Kasumi-1 (cell line): ENCODE data around the gene LRMDA.
"Not testable (repeated sequence)": the region's sequence is repeated elsewhere in the genome, so short reads cannot be mapped to it uniquely, and the experiment has no call there.

Experiments
- DNase-seq, 2 experiments: peaks; one replicate each; lab custom pipeline; 2025; lab: John Stamatoyannopoulos, UW

Gene LRMDA

GRCh38 chr10:75744261-75744660 lies 312.8 kb downstream of the LRMDA start:
- no peak for DNase-seq

GRCh38 chr10:75746356-75746755 lies 314.9 kb downstream of the LRMDA start:
- DNase-seq, result no peak

- not testable (repeated sequence) for DNase-seq
Measured at GRCh38 chr10:75750093-75750875, 318.9 kb downstream of the LRMDA start.

- DNase-seq, result no peak
Measured at GRCh38 chr10:75751232-75751631, 319.8 kb downstream of the LRMDA start.

GRCh38 chr10:75753621-75754020 lies 322.2 kb downstream of the LRMDA start:
- no peak for DNase-seq

GRCh38 chr10:75754096-75754831 lies 322.8 kb downstream of the LRMDA start:
- no peak for DNase-seq

GRCh38 chr10:75755528-75755927 lies 324.1 kb downstream of the LRMDA start:
- no peak for DNase-seq

GRCh38 chr10:75761289-75761688 lies 329.9 kb downstream of the LRMDA start:
- DNase-seq, result no peak

- no peak for DNase-seq
Measured at GRCh38 chr10:75762431-75762802, 331.0 kb downstream of the LRMDA start.

- DNase-seq, result no peak
Measured at GRCh38 chr10:75763652-75764051, 332.2 kb downstream of the LRMDA start.

- no peak for DNase-seq
Measured at GRCh38 chr10:75764974-75765788, 333.8 kb downstream of the LRMDA start.

- DNase-seq, result no peak
Measured at GRCh38 chr10:75765789-75766096, 334.3 kb downstream of the LRMDA start.

- no peak for DNase-seq
Measured at GRCh38 chr10:75766106-75766505, 334.7 kb downstream of the LRMDA start.

- not testable (repeated sequence) for DNase-seq
Measured at GRCh38 chr10:75766752-75767151, 335.3 kb downstream of the LRMDA start.

GRCh38 chr10:75770626-75771081 lies 339.2 kb downstream of the LRMDA start:
- no peak for DNase-seq

- DNase-seq, result no peak
Measured at GRCh38 chr10:75771606-75772005, 340.2 kb downstream of the LRMDA start.

GRCh38 chr10:75772153-75772887 lies 340.9 kb downstream of the LRMDA start:
- peak; percentile 51 to 60 for DNase-seq

- no peak for DNase-seq
Measured at GRCh38 chr10:75773231-75773780, 341.9 kb downstream of the LRMDA start.

- DNase-seq, result no peak
Measured at GRCh38 chr10:75773813-75774782, 342.7 kb downstream of the LRMDA start.

- no peak for DNase-seq
Measured at GRCh38 chr10:75774783-75775490, 343.5 kb downstream of the LRMDA start.
